ENCODE results near the gene CRB2. TPM values are rescaled to one million over a fixed set of nuclear protein-coding genes. Genes with fewer than 3 reads are reported as not detected.

Gene CRB2
- total RNA-seq, 1 experiment from 2014 or later, result not detected

DNA sequence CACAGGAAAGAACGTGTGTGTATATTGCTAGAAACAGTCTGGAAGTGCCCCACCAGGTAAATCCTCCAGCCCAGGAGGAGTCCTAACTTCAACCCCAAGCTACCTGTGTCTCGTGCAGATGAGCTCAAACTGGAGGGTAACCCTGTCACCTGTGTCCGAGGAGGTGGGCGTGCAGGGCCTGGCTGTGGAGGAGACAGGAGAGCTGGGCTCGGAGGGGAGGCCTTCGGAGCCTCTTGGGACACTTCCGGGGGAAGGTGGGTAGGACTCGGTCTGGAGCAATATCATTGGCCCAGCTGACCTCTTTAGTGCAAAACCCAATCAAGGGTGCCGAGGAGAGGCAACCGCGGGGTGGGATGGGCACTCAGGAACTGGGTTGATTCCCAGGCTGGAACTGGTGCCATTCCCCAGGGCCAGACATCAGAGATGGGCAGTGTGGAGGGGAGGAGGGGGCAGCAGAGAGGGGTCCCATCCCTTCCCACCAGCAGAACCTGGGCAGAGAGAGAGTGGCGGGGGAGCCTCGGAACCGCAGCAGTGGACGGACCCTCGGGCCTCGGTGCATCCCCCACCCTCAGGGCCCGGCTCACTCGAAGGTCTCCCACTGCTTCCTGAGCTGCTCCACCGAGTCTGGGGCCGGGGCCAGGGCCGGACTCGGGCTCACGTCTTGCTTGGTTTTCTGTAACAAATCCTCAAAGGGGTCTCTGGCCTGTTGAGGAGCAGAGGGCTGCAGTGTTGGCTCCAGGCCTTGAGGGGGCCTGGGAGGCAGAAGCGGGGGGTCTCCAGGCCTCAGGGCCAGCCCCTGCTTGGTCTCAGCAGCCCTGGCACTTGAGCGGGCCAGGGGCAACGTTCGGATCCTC lies 25.1 kb downstream of the CRB2 start:
- H3K27ac ChIP-seq, result no peak overlapping the region
- H3K36me3 ChIP-seq, result no peaks in the 10 kb centered on the region
- H3K4me3 ChIP-seq, result no peak overlapping the region
- DNase-seq (ENCODE audit: low read depth in 1 of 2, low spot score in 2 of 2), result no peak
- H3K4me1 ChIP-seq (replicated peaks), result no peaks in the 10 kb centered on the region
- H3K27me3 ChIP-seq (replicated peaks), result no peaks in the 10 kb centered on the region
- no peaks in the 10 kb centered on the region for H3K9me3 ChIP-seq (replicated peaks)

DNA sequence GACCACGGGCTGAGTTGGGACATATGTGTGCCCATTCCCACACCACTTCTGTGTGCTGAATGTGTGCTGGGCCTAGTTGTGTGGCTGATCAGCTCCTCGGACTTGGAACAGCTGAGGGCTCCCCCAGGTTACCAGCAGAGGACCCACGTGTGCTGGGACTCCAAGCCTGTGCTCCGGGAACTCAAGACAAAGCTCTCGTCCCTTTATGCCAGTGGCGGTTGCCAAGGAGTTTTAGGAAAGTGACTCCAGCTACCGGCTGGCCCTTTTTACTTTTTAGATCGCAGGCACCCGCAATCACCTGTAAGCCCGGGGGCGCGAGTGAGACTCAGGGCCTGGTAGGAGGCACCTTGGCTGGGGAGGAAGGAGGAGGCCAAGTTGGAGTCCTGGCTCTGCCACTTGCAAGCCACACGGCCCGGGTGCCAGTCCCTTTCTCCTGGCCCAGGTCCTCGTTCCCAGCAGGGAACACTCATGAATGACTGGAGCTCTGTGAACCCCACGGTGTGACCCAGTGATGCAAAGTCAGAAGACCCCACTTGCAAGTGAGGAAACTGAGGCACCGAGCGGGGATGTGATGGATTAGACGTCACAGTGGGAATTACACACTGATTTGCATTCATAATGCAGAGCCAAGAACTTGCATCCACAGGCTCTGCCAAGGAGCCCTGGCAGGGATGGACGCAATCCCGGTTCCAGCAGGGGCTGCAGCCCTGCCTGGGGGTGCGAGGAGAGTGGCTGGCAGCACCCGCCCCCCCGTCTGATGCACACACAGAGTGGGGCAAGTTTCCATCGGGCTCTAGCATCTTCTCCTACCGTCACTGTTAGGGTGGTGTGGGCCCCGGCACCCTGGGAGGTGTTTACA lies 26.9 kb downstream of the CRB2 start:
- H3K27me3 ChIP-seq (replicated peaks), result no peaks in the 10 kb centered on the region
- H3K27ac ChIP-seq, result no peak overlapping the region
- H3K4me1 ChIP-seq (replicated peaks), result no peaks in the 10 kb centered on the region
- no peak for DNase-seq (ENCODE audit: low read depth in 1 of 2, low spot score in 2 of 2)
- H3K4me3 ChIP-seq, result no peak overlapping the region
- H3K36me3 ChIP-seq, result no peaks in the 10 kb centered on the region
- H3K9me3 ChIP-seq (replicated peaks), result no peaks in the 10 kb centered on the region

DNA sequence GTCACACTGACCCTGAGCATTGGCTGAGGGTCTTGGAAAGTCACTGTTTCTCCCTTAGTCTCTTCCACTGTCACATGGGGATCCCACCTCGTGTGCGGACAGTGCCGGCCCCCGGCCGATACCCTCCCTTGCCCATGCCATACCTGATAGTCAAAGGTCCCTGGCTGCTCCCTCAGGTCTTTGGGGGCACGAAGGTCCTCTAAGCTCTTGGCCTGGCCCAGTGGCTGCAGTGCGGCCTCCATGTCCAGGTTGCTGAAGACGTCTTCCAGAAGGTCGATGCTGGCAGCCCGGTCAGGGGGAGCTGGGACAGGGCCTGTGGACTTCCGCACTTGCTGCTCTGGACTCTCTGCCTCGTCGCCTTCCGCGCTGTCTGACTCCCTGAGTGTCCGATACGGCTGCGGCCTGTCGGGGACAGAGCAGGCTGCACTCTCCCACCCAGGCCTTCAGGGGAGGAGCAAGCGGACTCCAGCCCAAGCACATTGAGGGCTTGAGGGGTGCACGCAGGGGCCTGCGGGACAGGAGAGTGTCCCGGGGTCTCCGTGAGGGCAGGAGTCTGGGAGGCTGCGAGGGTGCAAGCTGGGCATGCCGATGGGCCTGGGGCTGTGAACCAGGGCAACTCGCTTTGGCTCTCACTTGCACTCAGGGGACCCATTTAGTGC lies 27.6 kb downstream of the CRB2 start:
- no peaks in the 10 kb centered on the region for H3K4me1 ChIP-seq (replicated peaks)

DNA sequence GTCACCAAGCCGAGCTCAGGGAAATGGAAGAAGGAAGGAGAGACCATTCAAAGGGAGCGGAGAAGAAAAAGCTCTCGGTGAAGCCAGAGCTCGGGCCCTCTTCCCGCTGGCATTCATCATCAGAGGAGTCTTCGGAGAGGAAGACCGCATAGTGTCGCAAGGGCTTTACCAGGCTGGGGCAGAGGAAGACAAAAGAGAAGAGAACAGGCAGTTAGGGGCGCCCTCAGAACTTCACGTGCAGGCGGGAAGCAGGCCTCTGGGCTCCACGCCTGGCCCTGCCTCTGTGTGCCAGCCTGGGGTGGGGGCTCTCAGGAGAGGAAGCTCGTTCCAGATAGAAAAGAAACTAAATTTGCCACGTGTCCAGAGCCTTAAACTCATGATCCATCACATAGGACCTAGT lies 31.7 kb downstream of the CRB2 start:
- no peaks in the 10 kb centered on the region for H3K27me3 ChIP-seq (replicated peaks)
- no peak overlapping the region for H3K27ac ChIP-seq
- H3K9me3 ChIP-seq (replicated peaks), result no peaks in the 10 kb centered on the region
- H3K36me3 ChIP-seq, result no peaks in the 10 kb centered on the region
- no peak overlapping the region for H3K4me3 ChIP-seq
- no peak for DNase-seq (ENCODE audit: low read depth in 1 of 2, low spot score in 2 of 2)
- H3K4me1 ChIP-seq (replicated peaks), result no peaks in the 10 kb centered on the region

More for the DNA sequence above, 27.6 kb downstream of the CRB2 start:
- no peaks in the 10 kb centered on the region for H3K36me3 ChIP-seq
- no peaks in the 10 kb centered on the region for H3K27me3 ChIP-seq (replicated peaks)
- no peak overlapping the region for H3K4me3 ChIP-seq
- no peak for DNase-seq (ENCODE audit: low read depth in 1 of 2, low spot score in 2 of 2)
- no peak overlapping the region for H3K27ac ChIP-seq
- H3K9me3 ChIP-seq (replicated peaks), result no peaks in the 10 kb centered on the region

DNA sequence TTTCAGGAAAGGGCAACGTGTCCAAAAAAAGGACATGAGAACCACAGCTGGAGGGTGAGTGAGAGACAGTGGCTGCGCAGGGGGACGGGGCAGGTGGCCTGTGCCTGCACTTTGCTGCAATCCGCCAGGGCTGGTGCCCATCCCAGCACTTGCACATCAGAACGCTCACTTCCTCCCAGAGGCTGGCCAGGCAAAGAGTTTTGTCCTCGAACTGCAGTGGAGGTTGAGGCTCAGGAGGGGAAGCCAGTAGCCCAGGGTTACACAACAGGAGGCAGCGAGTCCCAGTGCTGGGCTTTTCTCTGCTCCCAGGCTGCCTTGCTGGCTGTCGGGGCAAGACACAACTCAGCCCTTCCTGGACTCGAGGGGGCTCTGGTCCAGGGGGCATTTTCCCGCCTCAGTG lies 33.1 kb downstream of the CRB2 start:
- H3K27ac ChIP-seq, result no peak overlapping the region
- no peak overlapping the region for H3K4me3 ChIP-seq
- H3K27me3 ChIP-seq (replicated peaks), result no peaks in the 10 kb centered on the region
- no peak for DNase-seq (ENCODE audit: low read depth in 1 of 2, low spot score in 2 of 2)
- no peaks in the 10 kb centered on the region for H3K36me3 ChIP-seq
- no peaks in the 10 kb centered on the region for H3K4me1 ChIP-seq (replicated peaks)
- H3K9me3 ChIP-seq (replicated peaks), result no peaks in the 10 kb centered on the region

DNA sequence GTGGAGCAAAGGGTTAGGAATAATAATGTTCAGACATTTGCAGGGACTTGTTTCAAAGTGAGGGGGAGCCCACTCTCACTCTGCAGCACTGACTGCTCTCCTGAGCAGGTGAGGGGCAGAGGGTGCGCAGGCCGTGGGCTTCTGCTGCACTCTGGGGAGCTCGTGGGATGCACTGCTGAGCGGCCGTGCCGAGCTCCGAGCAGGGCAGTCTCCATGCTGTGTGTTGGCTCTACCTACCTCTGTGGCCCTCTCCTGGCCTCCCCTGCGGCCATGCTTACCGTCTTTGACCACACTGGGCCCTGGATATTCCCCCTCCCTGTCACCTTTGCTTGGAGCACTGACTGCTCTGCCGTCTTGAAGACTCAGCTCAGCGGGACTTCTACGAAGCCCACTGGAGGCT lies 33.7 kb downstream of the CRB2 start:
- no peaks in the 10 kb centered on the region for H3K27me3 ChIP-seq (replicated peaks)

DNA sequence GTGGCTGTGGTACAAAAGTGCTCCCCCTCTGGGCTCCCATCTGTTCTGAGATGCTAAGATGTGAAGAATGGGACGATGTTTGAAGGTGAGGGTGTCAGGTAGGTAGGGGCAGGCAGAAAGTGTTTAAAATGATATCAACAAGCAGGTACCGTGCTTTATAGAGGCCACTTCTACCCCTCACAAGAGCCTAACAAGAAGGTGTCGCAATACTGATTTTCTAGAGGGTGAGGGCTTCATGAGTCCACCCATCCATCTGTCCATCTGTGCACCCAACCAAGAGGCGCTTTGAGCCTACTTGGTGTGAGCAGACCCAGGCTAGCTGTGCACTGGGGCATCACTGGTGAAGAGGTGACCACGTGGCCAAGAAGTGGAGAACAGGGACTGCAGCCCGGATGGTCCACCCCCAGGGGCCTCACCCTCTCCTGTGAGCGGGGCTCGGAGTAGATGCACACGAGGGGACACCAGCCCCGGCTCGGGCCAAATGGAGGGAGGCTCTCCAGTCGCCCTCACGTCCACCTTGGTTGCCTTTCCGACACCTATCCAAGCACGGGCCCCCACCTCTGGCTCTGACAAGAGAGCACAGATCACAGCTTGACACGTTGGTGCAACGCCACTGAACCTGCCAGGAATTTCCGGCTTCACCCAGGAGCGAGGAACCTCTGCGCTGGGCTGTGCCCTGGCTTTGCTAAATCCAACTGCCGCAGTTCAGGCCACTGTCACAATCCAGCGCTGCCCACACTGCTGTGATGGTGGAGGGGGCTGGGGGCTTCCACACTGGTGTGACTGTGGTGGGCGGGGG lies 34.5 kb downstream of the CRB2 start:
- no peaks in the 10 kb centered on the region for H3K36me3 ChIP-seq
- DNase-seq (ENCODE audit: low read depth in 1 of 2, low spot score in 2 of 2), result no peak
- H3K27ac ChIP-seq, result no peak overlapping the region
- no peaks in the 10 kb centered on the region for H3K4me1 ChIP-seq (replicated peaks)
- H3K4me3 ChIP-seq, result no peak overlapping the region
- H3K27me3 ChIP-seq (replicated peaks), result no peaks in the 10 kb centered on the region
- H3K9me3 ChIP-seq (replicated peaks), result no peaks in the 10 kb centered on the region

More for the DNA sequence above, 33.7 kb downstream of the CRB2 start:
- DNase-seq (ENCODE audit: low read depth in 1 of 2, low spot score in 2 of 2), result no peak
- Histone ChIP-seq H3K4me1 (replicated peaks) (no peaks in the 10 kb centered on the region), H3K4me3 (no peak overlapping the region), H3K9me3 (replicated peaks) (no peaks in the 10 kb centered on the region), H3K36me3 (no peaks in the 10 kb centered on the region), H3K27ac (no peak overlapping the region)

DNA sequence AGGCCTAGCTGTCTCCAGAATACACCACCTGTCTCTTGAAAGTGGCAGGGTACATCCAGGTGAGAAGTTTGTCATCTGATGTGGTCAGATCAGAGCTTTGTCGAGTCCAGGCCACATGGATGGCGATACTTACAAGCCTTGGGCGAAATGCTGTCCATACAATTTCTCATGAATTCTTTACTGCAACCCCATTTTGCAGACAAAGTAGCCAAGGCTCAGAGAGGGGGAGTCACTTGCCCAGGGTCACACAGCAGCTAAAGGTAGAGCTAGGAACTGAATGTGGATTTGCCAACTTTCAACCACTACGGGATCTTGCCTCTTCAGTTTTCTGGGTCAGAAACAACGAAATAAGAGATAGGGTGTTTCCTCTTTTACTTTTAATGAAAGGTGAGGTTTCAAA lies 35.2 kb downstream of the CRB2 start:
- Histone ChIP-seq H3K4me1 (replicated peaks) (no peaks in the 10 kb centered on the region), H3K4me3 (no peak overlapping the region), H3K9me3 (replicated peaks) (no peaks in the 10 kb centered on the region), H3K36me3 (no peaks in the 10 kb centered on the region), H3K27me3 (replicated peaks) (no peaks in the 10 kb centered on the region), H3K27ac (no peak overlapping the region)
- no peak for DNase-seq (ENCODE audit: low read depth in 1 of 2, low spot score in 2 of 2)

DNA sequence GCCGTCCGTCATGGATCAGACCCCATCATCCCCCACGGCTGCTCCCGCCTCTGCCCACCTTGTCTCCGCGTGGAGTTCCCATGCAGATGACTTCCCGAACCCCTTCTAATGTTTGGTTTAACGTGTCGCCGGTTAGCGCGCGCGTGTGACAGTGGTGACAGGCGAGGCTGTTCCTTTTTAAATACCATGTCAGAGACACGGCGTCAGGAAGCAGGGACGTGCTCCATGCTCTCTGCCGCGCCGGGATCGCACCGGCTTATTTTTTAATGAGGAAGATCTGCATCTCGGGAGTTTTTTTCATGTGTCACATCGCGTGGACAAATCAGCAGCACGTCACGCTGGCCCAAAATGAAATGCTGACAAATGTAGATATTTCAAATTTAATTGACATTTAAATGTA lies 35.9 kb downstream of the CRB2 start:
- DNase-seq (ENCODE audit: low read depth in 1 of 2, low spot score in 2 of 2), result no peak
- Histone ChIP-seq H3K27ac (no peak overlapping the region), H3K4me3 (no peak overlapping the region), H3K9me3 (replicated peaks) (no peaks in the 10 kb centered on the region), H3K27me3 (replicated peaks) (no peaks in the 10 kb centered on the region), H3K36me3 (no peaks in the 10 kb centered on the region), H3K4me1 (replicated peaks) (no peaks in the 10 kb centered on the region)

DNA sequence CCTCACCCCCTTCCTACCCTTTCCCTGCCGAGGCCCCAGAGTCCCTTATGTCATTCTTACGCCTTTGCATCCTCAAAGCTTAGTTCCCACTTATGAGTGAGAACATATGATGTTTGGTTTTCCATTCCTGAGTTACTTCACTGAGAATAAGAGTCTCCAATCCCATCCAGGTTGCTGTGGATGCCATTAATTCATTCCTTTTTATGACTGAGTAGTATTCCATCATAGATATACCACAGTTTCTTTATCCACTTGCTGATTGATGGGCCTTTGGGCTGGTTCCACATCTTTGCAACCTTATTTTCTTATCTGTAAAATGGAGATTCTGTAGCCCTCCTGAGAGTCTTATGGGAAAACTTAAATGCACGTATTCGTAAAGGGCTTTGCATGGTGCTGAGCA lies 36.8 kb downstream of the CRB2 start:
- no peak overlapping the region for H3K27ac ChIP-seq
- no peaks in the 10 kb centered on the region for H3K9me3 ChIP-seq (replicated peaks)
- H3K4me3 ChIP-seq, result no peak overlapping the region
- H3K36me3 ChIP-seq, result no peaks in the 10 kb centered on the region
- DNase-seq (ENCODE audit: low read depth in 1 of 2, low spot score in 2 of 2), result no peak
- H3K4me1 ChIP-seq (replicated peaks), result no peaks in the 10 kb centered on the region
- H3K27me3 ChIP-seq (replicated peaks), result no peaks in the 10 kb centered on the region

DNA sequence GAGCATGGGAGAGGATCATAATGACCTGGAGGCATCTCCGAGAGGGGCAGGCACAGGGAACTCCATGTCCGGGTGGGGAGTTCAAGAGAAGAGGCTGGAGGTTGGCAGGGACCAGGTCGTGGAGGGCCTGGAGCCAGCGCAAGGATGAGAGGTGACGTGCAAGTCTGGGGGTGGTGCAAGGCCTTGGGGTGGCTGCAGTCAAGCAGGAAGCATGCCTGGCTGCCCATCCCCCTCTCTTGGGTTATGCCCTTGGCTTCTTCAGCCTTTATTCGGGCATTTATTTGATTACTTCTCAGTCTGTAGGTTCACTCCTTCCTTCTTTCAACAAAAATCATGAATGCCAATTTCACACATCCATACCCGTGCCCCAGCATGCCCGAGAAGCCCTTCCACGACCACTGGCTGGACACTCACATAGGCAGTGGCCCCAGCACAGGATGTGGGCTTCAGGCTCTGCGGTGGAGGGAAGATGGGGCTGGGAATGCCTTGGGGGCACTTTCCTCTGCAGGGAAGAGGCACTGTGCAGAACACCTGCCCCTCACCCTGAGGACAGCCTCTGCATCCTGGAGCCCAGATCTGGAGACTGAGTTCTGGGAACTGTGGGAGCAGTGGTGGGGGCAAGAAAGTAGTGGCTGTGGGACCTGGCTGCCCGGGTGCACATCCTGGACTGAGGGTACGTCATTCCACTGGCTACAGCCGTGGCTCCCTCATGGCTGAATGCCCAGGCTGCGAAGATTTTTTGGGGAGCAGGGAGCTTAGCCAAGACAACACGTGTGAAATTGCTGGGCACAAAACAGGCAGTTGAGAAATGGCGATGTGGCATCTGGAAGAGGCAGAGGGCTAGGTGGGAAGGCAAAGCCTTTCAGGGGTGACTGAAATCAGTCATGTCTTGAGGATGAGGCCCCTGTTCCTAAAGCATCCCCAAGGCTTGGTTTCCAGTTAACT lies 38.6 kb downstream of the CRB2 start:
- Histone ChIP-seq H3K27me3 (replicated peaks) (no peaks in the 10 kb centered on the region), H3K4me3 (no peak overlapping the region)
- DNase-seq (ENCODE audit: low read depth in 1 of 2, low spot score in 2 of 2), result no peak

DNA sequence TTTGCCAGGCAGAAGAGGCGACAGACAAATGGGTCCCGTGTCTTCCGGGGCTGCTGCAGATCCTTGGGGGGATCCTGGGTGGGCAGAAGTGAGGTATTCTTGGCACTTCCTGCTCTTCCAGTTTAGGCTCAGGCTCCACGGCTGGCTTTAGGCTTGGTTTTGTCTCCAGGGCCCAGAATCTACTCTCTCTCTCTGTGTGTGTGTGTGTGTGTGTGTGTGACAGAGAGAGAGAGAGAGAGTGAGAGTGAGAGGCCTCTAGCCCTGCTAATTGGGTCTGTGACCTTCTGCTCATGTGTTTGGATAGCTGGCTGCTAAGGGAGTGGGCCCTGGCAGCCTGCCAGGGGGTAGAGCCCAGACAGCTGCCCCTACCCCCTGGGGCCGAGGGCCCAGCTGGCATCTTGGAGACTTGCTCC lies 39.3 kb downstream of the CRB2 start:
- Histone ChIP-seq H3K4me3 (no peak overlapping the region), H3K27me3 (replicated peaks) (no peaks in the 10 kb centered on the region), H3K4me1 (replicated peaks) (no peaks in the 10 kb centered on the region), H3K36me3 (no peaks in the 10 kb centered on the region), H3K9me3 (replicated peaks) (no peaks in the 10 kb centered on the region), H3K27ac (no peak overlapping the region)
- DNase-seq (ENCODE audit: low read depth in 1 of 2, low spot score in 2 of 2), result no peak

More for the DNA sequence above, 38.6 kb downstream of the CRB2 start:
- Histone ChIP-seq H3K4me1 (replicated peaks) (no peaks in the 10 kb centered on the region), H3K27ac (no peak overlapping the region), H3K36me3 (no peaks in the 10 kb centered on the region), H3K9me3 (replicated peaks) (no peaks in the 10 kb centered on the region)

Measured in SJSA1 (cell line).